SK-N-SH treated with all-trans-retinoic acid at 6 μM for 48 hours (cell line): Measurements from ENCODE around the gene EPHX1.

Experiments used
- ATAC-seq: fragments of 200-7000 bp; cut with Tn5 transposase; 3 replicates; pipeline ENCODE4 v1.9.1; 2020; ENCODE audit warnings: mild to moderate bottlenecking, moderate library complexity
- CSDC2 ChIP-seq: fragments of 250-450 bp; sonication (Bioruptor Pico); IDR thresholded peaks from 2 replicates; pipeline ENCODE4 v1.5.0; 2020; ENCODE audit warnings: mild to moderate bottlenecking, moderate library complexity
- ESRRG ChIP-seq: fragments of 250-450 bp; sonication (Bioruptor Pico); IDR thresholded peaks from 2 replicates; pipeline ENCODE4 v1.6.1; 2021; ENCODE audit warnings: mild to moderate bottlenecking
- GLIS3 ChIP-seq: fragments of 250-450 bp; sonication (Bioruptor Pico); IDR thresholded peaks from 2 replicates; pipeline ENCODE4 v1.5.0; 2020; ENCODE audit warnings: mild to moderate bottlenecking, moderate library complexity
- ISL1 ChIP-seq: fragments of 250-450 bp; sonication (Bioruptor Pico); IDR thresholded peaks from 2 replicates; pipeline ENCODE4 v2.1.2; 2022; ENCODE audit warnings: mild to moderate bottlenecking, moderate library complexity
- OSR1 ChIP-seq: fragments of 250-450 bp; sonication (Bioruptor Pico); IDR thresholded peaks from 2 replicates; pipeline ENCODE4 v1.8.0; 2022; ENCODE audit warnings: moderate library complexity, mild to moderate bottlenecking, inconsistent platforms
- RARB ChIP-seq: fragments of 250-450 bp; sonication (Bioruptor Pico); IDR thresholded peaks from 2 replicates; pipeline ENCODE4 v1.8.0; 2021; ENCODE audit warnings: mild to moderate bottlenecking, moderate library complexity
- SNAI2 ChIP-seq: fragments of 250-450 bp; sonication (Bioruptor Pico); IDR thresholded peaks from 2 replicates; pipeline ENCODE4 v1.5.0; 2020; ENCODE audit warnings: mild to moderate bottlenecking, moderate library complexity
- TCF4 ChIP-seq: fragments of 250-450 bp; sonication (Bioruptor Pico); IDR thresholded peaks from 2 replicates; pipeline ENCODE4 v1.8.0; 2021; ENCODE audit warnings: mild to moderate bottlenecking, moderate library complexity, borderline replicate concordance
- TOX ChIP-seq: fragments of 250-450 bp; sonication (Bioruptor Pico); IDR thresholded peaks from 2 replicates; pipeline ENCODE4 v1.8.0; 2021; ENCODE audit warnings: mild to moderate bottlenecking, moderate library complexity, borderline replicate concordance
- ZFP3 ChIP-seq: fragments of 250-450 bp; sonication (Bioruptor Pico); IDR thresholded peaks from 2 replicates; pipeline ENCODE4 v1.5.0; 2020; ENCODE audit warnings: mild to moderate bottlenecking, moderate library complexity
- ZFP30 ChIP-seq: fragments of 450-650 bp; formaldehyde crosslinking; IDR thresholded peaks from 2 replicates; pipeline ENCODE4 v1.5.0; 2022; ENCODE audit warnings: mild to moderate bottlenecking, moderate library complexity
- ZNF565 ChIP-seq: fragments of 450-650 bp; formaldehyde crosslinking; conservative IDR thresholded peaks from 2 replicates; pipeline ENCODE4 v1.5.0; 2020; ENCODE audit warnings: low read depth, mild to moderate bottlenecking, moderate library complexity
- ZNF70 ChIP-seq: fragments of 450-650 bp; formaldehyde crosslinking; IDR thresholded peaks from 2 replicates; pipeline ENCODE4 v1.5.0; 2020; ENCODE audit warnings: mild to moderate bottlenecking, moderate library complexity
- ZNF8 ChIP-seq: fragments of 450-650 bp; formaldehyde crosslinking; IDR thresholded peaks from 2 replicates; pipeline ENCODE4 v1.5.0; 2020; ENCODE audit warnings: mild to moderate bottlenecking, moderate library complexity
- TF ChIP-seq, protein P1 (sequence below): fragments of 250-450 bp; sonication (Bioruptor Pico); IDR thresholded peaks from 2 replicates; pipeline ENCODE4 v1.5.1; 2021; ENCODE audit warnings: mild to moderate bottlenecking, moderate library complexity
- TF ChIP-seq, protein P2 (sequence below): fragments of 250-450 bp; sonication (Bioruptor Pico); IDR thresholded peaks from 2 replicates; pipeline ENCODE4 v1.5.1; 2020; ENCODE audit warnings: low read depth, mild to moderate bottlenecking, moderate library complexity
- TF ChIP-seq, protein P3 (sequence below): fragments of 250-450 bp; sonication (Bioruptor Pico); IDR thresholded peaks from 2 replicates; pipeline ENCODE4 v1.5.0; 2020; ENCODE audit warnings: mild to moderate bottlenecking, moderate library complexity
- TF ChIP-seq, protein P4 (sequence below): fragments of 250-450 bp; sonication (Bioruptor Pico); IDR thresholded peaks from 2 replicates; pipeline ENCODE4 v1.8.0; 2020; ENCODE audit warnings: mild to moderate bottlenecking, moderate library complexity, borderline replicate concordance

EPHX1 gene

DNA sequence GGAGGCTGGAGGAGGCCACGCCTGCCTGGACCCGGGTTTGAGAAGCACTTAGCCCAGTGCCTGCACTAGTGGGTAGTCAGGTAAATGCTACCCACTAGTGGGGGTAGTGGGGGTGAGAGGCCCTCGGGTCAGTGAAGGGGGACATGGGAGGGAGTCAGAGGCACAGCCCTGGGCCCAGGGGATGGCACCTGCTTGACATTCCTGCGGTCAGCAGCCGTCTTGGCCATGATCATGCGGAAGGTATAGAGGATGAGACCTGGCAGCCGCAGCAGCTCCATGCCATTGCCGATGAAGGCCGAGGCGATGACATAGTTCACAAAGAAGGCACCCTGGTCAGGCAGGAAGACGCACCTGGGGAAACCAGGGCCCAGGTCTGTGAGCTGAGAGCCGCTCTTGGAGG is 43.5 kb downstream of the EPHX1 start (continued):
- TF ChIP-seq, protein P1, sequence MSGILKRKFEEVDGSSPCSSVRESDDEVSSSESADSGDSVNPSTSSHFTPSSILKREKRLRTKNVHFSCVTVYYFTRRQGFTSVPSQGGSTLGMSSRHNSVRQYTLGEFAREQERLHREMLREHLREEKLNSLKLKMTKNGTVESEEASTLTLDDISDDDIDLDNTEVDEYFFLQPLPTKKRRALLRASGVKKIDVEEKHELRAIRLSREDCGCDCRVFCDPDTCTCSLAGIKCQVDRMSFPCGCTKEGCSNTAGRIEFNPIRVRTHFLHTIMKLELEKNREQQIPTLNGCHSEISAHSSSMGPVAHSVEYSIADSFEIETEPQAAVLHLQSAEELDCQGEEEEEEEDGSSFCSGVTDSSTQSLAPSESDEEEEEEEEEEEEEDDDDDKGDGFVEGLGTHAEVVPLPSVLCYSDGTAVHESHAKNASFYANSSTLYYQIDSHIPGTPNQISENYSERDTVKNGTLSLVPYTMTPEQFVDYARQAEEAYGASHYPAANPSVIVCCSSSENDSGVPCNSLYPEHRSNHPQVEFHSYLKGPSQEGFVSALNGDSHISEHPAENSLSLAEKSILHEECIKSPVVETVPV (CRISPR knock-in tag), result no peak
- TF ChIP-seq SNAI2 (CRISPR knock-in tag) (no peak), ZNF565 (CRISPR knock-in tag) (no peak)
- TF ChIP-seq, protein P2, sequence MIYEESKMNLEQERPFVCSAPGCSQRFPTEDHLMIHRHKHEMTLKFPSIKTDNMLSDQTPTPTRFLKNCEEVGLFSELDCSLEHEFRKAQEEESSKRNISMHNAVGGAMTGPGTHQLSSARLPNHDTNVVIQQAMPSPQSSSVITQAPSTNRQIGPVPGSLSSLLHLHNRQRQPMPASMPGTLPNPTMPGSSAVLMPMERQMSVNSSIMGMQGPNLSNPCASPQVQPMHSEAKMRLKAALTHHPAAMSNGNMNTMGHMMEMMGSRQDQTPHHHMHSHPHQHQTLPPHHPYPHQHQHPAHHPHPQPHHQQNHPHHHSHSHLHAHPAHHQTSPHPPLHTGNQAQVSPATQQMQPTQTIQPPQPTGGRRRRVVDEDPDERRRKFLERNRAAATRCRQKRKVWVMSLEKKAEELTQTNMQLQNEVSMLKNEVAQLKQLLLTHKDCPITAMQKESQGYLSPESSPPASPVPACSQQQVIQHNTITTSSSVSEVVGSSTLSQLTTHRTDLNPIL, result no peak

DNA sequence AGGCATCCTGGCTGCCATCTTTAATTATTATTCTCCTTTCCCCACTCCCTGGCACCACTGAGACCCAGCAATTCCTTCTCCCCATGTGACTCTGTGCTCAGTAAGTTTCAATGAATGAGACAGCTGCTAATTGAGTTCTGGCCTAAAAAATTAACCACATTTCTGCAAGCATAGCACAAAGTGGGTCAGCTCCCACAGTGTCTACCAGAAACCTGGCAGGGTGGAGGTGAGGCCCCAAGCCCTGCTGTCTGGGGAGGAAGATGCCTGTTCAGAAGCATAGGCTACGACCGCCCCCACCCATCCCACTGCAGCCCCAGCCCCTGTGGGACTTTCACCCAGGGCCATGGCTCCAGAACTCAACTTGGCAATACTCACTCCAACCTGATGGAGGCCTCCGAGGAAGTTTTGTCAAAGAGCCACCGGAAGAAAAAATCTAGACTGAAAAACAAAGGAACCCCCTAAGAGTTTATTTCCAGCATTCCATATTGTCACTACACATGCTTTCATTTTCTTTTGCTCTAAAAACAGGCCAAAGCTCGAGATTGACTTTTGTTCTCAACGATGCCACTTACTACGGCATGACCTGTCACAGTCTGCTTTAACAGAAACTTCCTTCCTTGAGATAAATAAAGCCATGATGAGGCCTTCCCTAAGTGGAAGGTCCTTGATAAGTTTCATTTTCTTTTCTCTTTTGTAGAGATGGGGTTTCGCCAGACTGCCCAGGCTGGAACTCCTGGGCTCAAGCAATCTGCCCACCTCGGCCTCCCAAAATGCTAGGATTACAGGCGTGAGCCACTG is 45.8 kb downstream of the EPHX1 start:
- ATAC-seq, result no peak
- TF ChIP-seq CSDC2 (CRISPR knock-in tag) (no peak), TCF4 (CRISPR knock-in tag) (no peak), ZFP3 (CRISPR knock-in tag) (no peak), GLIS3 (CRISPR knock-in tag) (no peak), ZNF8 (CRISPR knock-in tag) (no peak), ESRRG (CRISPR knock-in tag) (no peak), OSR1 (CRISPR knock-in tag) (no peak), RARB (CRISPR knock-in tag) (no peak), ISL1 (no peak), TOX (CRISPR knock-in tag) (no peak), ZFP30 (CRISPR knock-in tag) (no peak), ZNF70 (CRISPR knock-in tag) (no peak), SNAI2 (CRISPR knock-in tag) (no peak), ZNF565 (CRISPR knock-in tag) (no peak)
- TF ChIP-seq, protein P2, result no peak
- TF ChIP-seq, protein P3, sequence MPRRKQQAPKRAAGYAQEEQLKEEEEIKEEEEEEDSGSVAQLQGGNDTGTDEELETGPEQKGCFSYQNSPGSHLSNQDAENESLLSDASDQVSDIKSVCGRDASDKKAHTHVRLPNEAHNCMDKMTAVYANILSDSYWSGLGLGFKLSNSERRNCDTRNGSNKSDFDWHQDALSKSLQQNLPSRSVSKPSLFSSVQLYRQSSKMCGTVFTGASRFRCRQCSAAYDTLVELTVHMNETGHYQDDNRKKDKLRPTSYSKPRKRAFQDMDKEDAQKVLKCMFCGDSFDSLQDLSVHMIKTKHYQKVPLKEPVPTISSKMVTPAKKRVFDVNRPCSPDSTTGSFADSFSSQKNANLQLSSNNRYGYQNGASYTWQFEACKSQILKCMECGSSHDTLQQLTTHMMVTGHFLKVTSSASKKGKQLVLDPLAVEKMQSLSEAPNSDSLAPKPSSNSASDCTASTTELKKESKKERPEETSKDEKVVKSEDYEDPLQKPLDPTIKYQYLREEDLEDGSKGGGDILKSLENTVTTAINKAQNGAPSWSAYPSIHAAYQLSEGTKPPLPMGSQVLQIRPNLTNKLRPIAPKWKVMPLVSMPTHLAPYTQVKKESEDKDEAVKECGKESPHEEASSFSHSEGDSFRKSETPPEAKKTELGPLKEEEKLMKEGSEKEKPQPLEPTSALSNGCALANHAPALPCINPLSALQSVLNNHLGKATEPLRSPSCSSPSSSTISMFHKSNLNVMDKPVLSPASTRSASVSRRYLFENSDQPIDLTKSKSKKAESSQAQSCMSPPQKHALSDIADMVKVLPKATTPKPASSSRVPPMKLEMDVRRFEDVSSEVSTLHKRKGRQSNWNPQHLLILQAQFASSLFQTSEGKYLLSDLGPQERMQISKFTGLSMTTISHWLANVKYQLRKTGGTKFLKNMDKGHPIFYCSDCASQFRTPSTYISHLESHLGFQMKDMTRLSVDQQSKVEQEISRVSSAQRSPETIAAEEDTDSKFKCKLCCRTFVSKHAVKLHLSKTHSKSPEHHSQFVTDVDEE, result no peak
- TF ChIP-seq, protein P4, sequence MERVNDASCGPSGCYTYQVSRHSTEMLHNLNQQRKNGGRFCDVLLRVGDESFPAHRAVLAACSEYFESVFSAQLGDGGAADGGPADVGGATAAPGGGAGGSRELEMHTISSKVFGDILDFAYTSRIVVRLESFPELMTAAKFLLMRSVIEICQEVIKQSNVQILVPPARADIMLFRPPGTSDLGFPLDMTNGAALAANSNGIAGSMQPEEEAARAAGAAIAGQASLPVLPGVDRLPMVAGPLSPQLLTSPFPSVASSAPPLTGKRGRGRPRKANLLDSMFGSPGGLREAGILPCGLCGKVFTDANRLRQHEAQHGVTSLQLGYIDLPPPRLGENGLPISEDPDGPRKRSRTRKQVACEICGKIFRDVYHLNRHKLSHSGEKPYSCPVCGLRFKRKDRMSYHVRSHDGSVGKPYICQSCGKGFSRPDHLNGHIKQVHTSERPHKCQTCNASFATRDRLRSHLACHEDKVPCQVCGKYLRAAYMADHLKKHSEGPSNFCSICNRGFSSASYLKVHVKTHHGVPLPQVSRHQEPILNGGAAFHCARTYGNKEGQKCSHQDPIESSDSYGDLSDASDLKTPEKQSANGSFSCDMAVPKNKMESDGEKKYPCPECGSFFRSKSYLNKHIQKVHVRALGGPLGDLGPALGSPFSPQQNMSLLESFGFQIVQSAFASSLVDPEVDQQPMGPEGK (CRISPR knock-in tag), result no peak
- TF ChIP-seq, protein P1 (CRISPR knock-in tag), result no peak

DNA sequence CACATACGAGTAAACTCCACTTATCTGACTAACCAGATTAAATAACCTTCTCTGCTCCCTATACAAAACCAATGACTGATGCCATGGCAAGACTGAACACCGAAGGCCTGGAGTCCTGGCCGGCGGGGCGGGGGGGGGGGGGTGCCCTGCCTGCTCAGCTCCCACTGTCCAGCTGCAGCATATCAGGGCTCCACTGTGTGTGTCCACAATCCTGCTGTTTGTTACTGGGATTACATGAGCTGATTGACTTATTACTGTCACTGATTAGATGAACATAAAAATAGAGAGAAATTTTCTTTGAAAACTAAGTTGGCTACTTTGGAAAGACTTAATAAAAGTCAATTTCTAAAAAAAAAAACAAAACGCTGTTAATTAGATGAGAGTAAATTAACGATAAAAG is 47.3 kb downstream of the EPHX1 start:
- TF ChIP-seq ZNF70 (CRISPR knock-in tag) (no peak), ZNF8 (CRISPR knock-in tag) (no peak), GLIS3 (CRISPR knock-in tag) (no peak), RARB (CRISPR knock-in tag) (no peak), ZNF565 (CRISPR knock-in tag) (no peak)
- ATAC-seq, result no peak; the same call in 2 of the 3 replicates
